ENCODE results near the gene VEZF1. TPM values are rescaled to one million over a fixed set of nuclear protein-coding genes. Genes with fewer than 3 reads are reported as not detected.

VEZF1 gene
- total and polyA plus RNA-seq, 4 donors = 21.2 to 59.8 (median 42.5) TPM

DNA sequence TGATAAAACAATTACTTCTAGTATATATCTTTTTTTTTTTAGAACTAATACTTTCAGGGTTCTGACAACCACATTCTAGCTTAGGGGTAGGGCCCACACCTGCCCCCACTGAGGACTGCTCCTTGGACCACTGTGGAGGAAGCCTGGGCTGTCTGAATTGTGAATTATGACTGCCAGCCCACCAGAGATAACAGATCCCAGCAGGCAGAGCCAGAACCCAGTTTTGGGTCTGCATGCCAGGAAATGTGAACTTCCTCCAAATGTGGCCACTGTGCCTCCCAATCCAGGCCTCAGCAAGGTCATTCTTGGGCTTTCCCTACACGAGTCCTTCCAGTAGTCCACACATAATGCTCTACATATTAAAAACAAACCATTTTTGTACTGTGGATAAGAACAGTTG is 15.9 kb downstream of the VEZF1 start:
- peaks cover 3% of the 10 kb centered on the region in 2 donors for H3K36me3 ChIP-seq (ENCODE audit: control insufficient read depth in 1 of 2, insufficient read depth in 2 of 2, low read length in 1 of 2)
- WGBS, 2 donors = 31 to 45% methylated on average over 1 of the region's 1 CpG
- H3K27ac ChIP-seq (ENCODE audit: low read depth in 1 of 2, low read length in 2 of 2) = no peak overlapping the region
- H3K27me3 ChIP-seq (ENCODE audit: control insufficient read depth in 1 of 2, insufficient read depth in 2 of 2, low read length in 1 of 2) = no peaks in the 10 kb centered on the region
- intact Hi-C loops (cut with DNase I) = no loop called here
- ATAC-seq (ENCODE audit: low FRiP score) (no peak), DNase-seq (no peak)
- no peaks in the 10 kb centered on the region for H3K4me1 ChIP-seq (ENCODE audit: control insufficient read depth in 1 of 2, insufficient read depth in 2 of 2, low read length in 2 of 2)
- no peak overlapping the region for H3K4me3 ChIP-seq (ENCODE audit: low read length in 2 of 2)
- H3K9me3 ChIP-seq (ENCODE audit: control insufficient read depth, low read length) = no peaks in the 10 kb centered on the region

DNA sequence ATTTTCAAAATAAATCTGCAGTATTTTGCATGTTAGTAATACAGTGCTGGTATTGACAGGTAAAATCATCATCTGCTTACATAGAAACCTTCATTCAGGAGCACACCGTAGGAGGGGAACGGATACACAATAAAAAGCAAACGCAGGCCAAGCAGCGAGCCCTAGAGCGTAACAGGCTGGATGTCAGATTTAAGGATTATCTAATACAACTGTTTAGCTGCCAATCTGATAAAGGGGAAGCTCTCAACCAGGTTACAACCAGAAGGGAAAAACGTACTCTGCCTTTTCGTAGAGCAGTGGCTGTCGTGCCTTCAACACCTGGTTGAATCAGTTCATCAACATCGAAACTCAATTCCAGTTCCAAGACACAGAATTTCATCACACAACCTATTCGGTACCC is 16.5 kb downstream of the VEZF1 start:
- ATAC-seq (ENCODE audit: low FRiP score) (no peak), DNase-seq (no peak)
- H3K27me3 ChIP-seq (ENCODE audit: control insufficient read depth in 1 of 2, insufficient read depth in 2 of 2, low read length in 1 of 2) = no peaks in the 10 kb centered on the region
- H3K4me3 ChIP-seq (ENCODE audit: low read length in 2 of 2) = no peak overlapping the region
- no peak overlapping the region for H3K27ac ChIP-seq (ENCODE audit: low read depth in 1 of 2, low read length in 2 of 2)
- intact Hi-C loops (cut with DNase I) = no loop called here
- no peaks in the 10 kb centered on the region for H3K4me1 ChIP-seq (ENCODE audit: control insufficient read depth in 1 of 2, insufficient read depth in 2 of 2, low read length in 2 of 2)
- H3K36me3 ChIP-seq (ENCODE audit: control insufficient read depth in 1 of 2, insufficient read depth in 2 of 2, low read length in 1 of 2) = peaks cover under 1 to 3% of the 10 kb centered on the region in 2 donors
- WGBS, 2 donors = 77 to 79% methylated on average over 10 of the region's 10 CpGs
- no peaks in the 10 kb centered on the region for H3K9me3 ChIP-seq (ENCODE audit: control insufficient read depth, low read length)

DNA sequence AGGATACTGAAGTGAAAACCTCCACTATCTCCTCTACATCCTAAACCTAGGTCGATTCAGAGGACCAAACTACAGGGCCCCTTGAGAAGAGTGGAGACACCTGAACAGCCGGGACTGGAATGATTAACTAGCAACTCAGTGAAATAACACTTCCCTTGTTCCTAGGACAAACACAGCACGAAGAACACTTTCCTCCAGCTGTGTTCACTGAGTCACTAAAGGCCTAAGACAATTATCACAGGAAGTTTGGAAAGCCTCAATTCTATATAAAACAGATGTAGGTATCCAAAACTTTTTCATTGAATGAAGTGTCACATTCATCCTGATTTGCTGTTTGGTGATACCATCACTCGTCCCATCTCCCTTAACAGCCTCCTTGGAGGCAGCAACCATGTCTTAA is 17.3 kb downstream of the VEZF1 start:
- no peaks in the 10 kb centered on the region for H3K27me3 ChIP-seq (ENCODE audit: control insufficient read depth in 1 of 2, insufficient read depth in 2 of 2, low read length in 1 of 2)
- DNase-seq = no peak
- intact Hi-C loops (cut with DNase I) = no loop called here
- H3K9me3 ChIP-seq (ENCODE audit: control insufficient read depth, low read length) = no peaks in the 10 kb centered on the region
- no peaks in the 10 kb centered on the region for H3K4me1 ChIP-seq (ENCODE audit: control insufficient read depth in 1 of 2, insufficient read depth in 2 of 2, low read length in 2 of 2)
- no peak for ATAC-seq (ENCODE audit: low FRiP score)
- no peak overlapping the region for H3K27ac ChIP-seq (ENCODE audit: low read depth in 1 of 2, low read length in 2 of 2)
- WGBS, 2 donors = 51% methylated on average over 4 of the region's 4 CpGs
- H3K4me3 ChIP-seq (ENCODE audit: low read length in 2 of 2) = no peak overlapping the region
- H3K36me3 ChIP-seq (ENCODE audit: control insufficient read depth in 1 of 2, insufficient read depth in 2 of 2, low read length in 1 of 2) = peaks cover 0 to 3% of the 10 kb centered on the region in 2 donors

DNA sequence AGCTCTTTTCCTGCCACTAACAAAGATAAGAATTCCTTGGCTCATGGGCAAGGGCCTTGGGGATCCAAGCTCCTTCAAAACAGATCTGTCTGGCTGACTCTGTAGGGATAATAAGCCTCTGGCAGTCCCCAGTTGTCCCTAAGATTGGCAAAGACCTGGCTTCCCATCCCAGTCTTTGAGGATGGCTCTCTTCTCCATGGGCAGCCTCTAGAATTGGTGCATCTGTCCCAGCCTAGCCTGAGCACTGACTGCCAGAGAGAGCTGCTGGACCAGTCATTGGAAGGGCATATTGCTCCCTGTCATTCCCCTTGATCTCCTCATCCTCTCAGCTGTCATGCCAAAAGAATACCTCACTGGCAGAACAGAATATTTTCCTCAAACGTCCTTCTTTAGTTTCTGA is 19.6 kb downstream of the VEZF1 start:
- Histone ChIP-seq H3K27me3 (ENCODE audit: control insufficient read depth in 1 of 2, insufficient read depth in 2 of 2, low read length in 1 of 2) (no peaks in the 10 kb centered on the region), H3K4me1 (ENCODE audit: control insufficient read depth in 1 of 2, insufficient read depth in 2 of 2, low read length in 2 of 2) (no peaks in the 10 kb centered on the region), H3K27ac (ENCODE audit: low read depth in 1 of 2, low read length in 2 of 2) (no peak overlapping the region), H3K4me3 (ENCODE audit: low read length in 2 of 2) (no peak overlapping the region), H3K36me3 (ENCODE audit: control insufficient read depth in 1 of 2, insufficient read depth in 2 of 2, low read length in 1 of 2) (peaks cover 0 to 2% of the 10 kb centered on the region in 2 donors), H3K9me3 (ENCODE audit: control insufficient read depth, low read length) (no peaks in the 10 kb centered on the region)
- intact Hi-C loops (cut with DNase I) = no loop called here
- WGBS, 2 donors = 38 to 49% methylated on average over 1 of the region's 1 CpG
- ATAC-seq (ENCODE audit: low FRiP score) (no peak), DNase-seq (no peak)

DNA sequence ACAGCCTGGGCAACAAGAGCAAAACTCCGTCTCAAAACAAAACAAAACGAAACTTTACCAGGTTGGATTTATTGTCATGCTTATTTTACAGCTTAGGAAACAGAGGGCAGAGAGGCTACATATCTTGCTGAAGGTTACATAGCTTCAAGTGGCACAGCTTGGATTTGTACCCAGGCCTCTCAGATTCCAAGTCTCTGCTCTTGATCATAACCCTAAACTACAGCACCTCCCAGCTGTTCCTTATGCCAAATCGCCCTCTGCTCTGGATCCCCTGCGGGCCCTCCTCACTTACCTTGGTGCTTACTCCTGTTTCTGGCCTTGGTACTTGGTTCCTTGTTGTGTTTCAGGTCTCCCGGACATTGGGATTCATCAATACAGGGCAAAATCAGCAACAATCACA is 21.2 kb downstream of the VEZF1 start:
- DNase-seq = no peak
- Histone ChIP-seq H3K9me3 (ENCODE audit: control insufficient read depth, low read length) (no peaks in the 10 kb centered on the region), H3K4me3 (ENCODE audit: low read length in 2 of 2) (no peak overlapping the region), H3K4me1 (ENCODE audit: control insufficient read depth in 1 of 2, insufficient read depth in 2 of 2, low read length in 2 of 2) (no peaks in the 10 kb centered on the region), H3K27me3 (ENCODE audit: control insufficient read depth in 1 of 2, insufficient read depth in 2 of 2, low read length in 1 of 2) (no peaks in the 10 kb centered on the region), H3K27ac (ENCODE audit: low read depth in 1 of 2, low read length in 2 of 2) (no peak overlapping the region), H3K36me3 (ENCODE audit: control insufficient read depth in 1 of 2, insufficient read depth in 2 of 2, low read length in 1 of 2) (no peaks in the 10 kb centered on the region)
- 88 to 91% methylated on average over 5 of the region's 5 CpGs for WGBS, 2 donors
- no peak for ATAC-seq (ENCODE audit: low FRiP score)
- intact Hi-C loops (cut with DNase I) = no loop called here

DNA sequence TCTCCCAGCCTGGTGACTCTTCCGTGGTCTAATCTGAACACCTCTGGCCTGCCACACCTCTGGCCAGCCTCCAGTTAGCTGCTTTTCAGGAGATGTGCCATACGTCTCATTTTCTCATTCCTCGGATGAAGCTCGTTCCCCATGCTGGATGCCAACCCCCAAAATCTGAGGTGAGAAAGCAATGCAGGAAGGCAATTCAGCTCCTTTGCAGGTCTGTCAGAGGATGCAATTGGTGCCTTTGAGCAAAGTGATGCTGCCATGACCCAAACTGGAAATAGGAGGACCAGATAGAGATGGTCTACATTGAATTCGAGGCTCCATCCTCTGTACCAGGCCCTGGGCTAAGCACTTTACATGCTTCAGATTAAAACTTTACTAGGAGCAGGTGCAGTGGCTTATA is 21.8 kb downstream of the VEZF1 start:
- no peaks in the 10 kb centered on the region for H3K27me3 ChIP-seq (ENCODE audit: control insufficient read depth in 1 of 2, insufficient read depth in 2 of 2, low read length in 1 of 2)
- H3K27ac ChIP-seq (ENCODE audit: low read depth in 1 of 2, low read length in 2 of 2) = no peak overlapping the region
- no peaks in the 10 kb centered on the region for H3K36me3 ChIP-seq (ENCODE audit: control insufficient read depth in 1 of 2, insufficient read depth in 2 of 2, low read length in 1 of 2)
- intact Hi-C loops (cut with DNase I) = no loop called here
- 90 to 94% methylated on average over 5 of the region's 5 CpGs for WGBS, 2 donors
- DNase-seq = no peak
- no peaks in the 10 kb centered on the region for H3K4me1 ChIP-seq (ENCODE audit: control insufficient read depth in 1 of 2, insufficient read depth in 2 of 2, low read length in 2 of 2)
- H3K4me3 ChIP-seq (ENCODE audit: low read length in 2 of 2) = no peak overlapping the region
- ATAC-seq (ENCODE audit: low FRiP score) = no peak
- H3K9me3 ChIP-seq (ENCODE audit: control insufficient read depth, low read length) = no peaks in the 10 kb centered on the region

DNA sequence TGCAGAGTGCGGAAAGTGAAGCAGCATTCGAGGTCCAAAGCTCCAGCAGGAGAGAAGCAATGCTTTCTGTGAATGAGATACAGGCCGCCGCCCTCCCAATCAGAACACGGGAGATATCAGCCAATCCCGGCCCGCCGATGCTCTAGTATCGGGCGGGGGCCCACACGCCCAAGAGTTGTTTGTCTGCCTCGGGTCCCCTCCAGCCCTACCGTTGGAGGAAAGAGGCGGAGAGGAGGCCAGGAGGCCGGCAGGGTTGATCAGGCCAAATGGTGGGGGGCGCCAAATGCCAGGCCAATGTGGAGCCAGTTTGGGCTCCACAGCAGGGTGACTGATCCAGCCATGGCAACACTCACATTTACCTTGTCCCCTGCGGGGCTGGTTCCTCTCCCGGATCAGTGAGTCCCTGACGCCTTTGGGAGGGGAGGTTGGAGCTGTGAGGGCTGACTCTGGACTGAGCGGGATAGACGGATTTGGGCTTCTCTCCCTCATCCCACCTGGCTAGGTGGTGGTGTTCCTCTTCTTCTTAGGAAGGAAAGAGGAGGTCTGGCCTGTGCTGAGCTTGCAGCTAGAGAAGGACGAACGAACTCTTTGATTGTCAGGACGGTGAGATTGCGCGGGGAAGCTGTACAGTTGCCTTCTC is 22.4 kb downstream of the VEZF1 start:
- WGBS, 2 donors = 78 to 81% methylated on average over 26 of the region's 26 CpGs
- intact Hi-C loops (cut with DNase I) = no loop called here
- Histone ChIP-seq H3K36me3 (ENCODE audit: control insufficient read depth in 1 of 2, insufficient read depth in 2 of 2, low read length in 1 of 2) (no peaks in the 10 kb centered on the region), H3K4me3 (ENCODE audit: low read length in 2 of 2) (no peak overlapping the region), H3K4me1 (ENCODE audit: control insufficient read depth in 1 of 2, insufficient read depth in 2 of 2, low read length in 2 of 2) (no peaks in the 10 kb centered on the region), H3K27ac (ENCODE audit: low read depth in 1 of 2, low read length in 2 of 2) (no peak overlapping the region), H3K27me3 (ENCODE audit: control insufficient read depth in 1 of 2, insufficient read depth in 2 of 2, low read length in 1 of 2) (no peaks in the 10 kb centered on the region), H3K9me3 (ENCODE audit: control insufficient read depth, low read length) (no peaks in the 10 kb centered on the region)
- ATAC-seq (ENCODE audit: low FRiP score) (no peak), DNase-seq (no peak)

DNA sequence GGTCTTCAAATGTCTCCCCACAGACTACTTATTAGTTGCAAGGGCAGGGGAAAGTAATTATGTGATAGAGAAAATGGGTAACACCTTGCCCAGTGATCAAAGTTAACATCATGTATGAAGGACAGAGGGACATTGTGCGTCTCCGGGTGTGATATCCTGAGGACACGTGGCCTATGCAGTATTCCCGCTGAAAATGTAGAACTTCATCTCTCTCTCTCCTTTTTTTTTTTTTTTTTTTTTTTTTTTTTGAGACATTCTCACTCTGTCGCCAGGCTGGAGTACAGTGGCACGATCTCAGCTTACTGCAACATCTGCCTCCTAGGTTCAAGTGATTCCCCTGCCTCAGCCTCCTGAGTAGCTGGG is 24.9 kb downstream of the VEZF1 start:
- Histone ChIP-seq H3K4me3 (ENCODE audit: low read length in 2 of 2) (no peak overlapping the region), H3K4me1 (ENCODE audit: control insufficient read depth in 1 of 2, insufficient read depth in 2 of 2, low read length in 2 of 2) (no peaks in the 10 kb centered on the region), H3K27me3 (ENCODE audit: control insufficient read depth in 1 of 2, insufficient read depth in 2 of 2, low read length in 1 of 2) (no peaks in the 10 kb centered on the region), H3K9me3 (ENCODE audit: control insufficient read depth, low read length) (no peaks in the 10 kb centered on the region), H3K36me3 (ENCODE audit: control insufficient read depth in 1 of 2, insufficient read depth in 2 of 2, low read length in 1 of 2) (no peaks in the 10 kb centered on the region), H3K27ac (ENCODE audit: low read depth in 1 of 2, low read length in 2 of 2) (no peak overlapping the region)
- 96% methylated on average over 6 of the region's 6 CpGs for WGBS, 2 donors
- ATAC-seq (ENCODE audit: low FRiP score) = no peak
- DNase-seq = no peak
- intact Hi-C loops (cut with DNase I) = no loop called here

DNA sequence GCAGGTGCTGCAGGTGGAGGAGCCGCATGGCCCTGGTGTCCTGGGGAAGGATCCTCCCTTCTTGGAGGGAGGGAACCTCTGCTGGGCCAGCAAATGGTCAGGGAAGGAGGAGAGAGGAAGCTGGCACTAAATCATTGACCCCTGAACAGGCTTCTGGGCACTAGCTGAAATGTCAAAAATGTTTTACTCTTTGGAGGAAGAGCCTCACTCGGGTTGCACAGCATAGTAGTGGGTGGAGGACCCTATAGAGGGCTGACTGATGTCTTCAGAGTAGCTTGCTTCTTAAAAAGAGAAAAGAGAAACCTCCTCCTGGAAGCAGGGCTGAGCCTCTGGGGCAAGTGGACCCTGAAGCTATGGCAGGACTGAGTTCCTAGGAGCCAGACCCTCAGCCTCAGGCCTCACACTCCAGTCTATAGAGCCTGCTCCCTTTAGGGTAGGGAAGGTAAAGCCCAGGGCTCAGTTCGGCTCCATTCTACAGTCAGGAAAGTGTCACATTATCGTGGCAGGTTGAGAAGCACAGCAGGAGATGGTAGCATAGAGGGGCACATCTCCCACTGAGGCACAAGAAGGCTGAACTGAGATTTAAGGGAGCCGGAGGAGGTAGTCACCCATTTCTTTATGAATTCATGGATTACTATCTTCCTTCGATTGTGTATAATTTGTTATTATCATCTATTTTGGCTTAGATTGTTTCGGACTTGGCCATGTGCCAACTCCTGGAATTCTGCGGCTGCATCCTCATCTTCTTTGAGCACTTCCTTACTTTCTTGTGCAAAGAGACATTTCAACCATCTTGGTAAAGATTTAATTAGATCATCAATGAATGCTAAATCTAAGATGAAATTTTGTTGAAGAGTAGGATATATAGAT is 25.5 kb downstream of the VEZF1 start:
- H3K27me3 ChIP-seq (ENCODE audit: control insufficient read depth in 1 of 2, insufficient read depth in 2 of 2, low read length in 1 of 2) = no peaks in the 10 kb centered on the region
- no peaks in the 10 kb centered on the region for H3K36me3 ChIP-seq (ENCODE audit: control insufficient read depth in 1 of 2, insufficient read depth in 2 of 2, low read length in 1 of 2)
- 77 to 78% methylated on average over 8 of the region's 8 CpGs for WGBS, 2 donors
- intact Hi-C loops (cut with DNase I) = no loop called here
- H3K9me3 ChIP-seq (ENCODE audit: control insufficient read depth, low read length) = no peaks in the 10 kb centered on the region
- no peak overlapping the region for H3K4me3 ChIP-seq (ENCODE audit: low read length in 2 of 2)
- DNase-seq (no peak), ATAC-seq (ENCODE audit: low FRiP score) (no peak)
- no peak overlapping the region for H3K27ac ChIP-seq (ENCODE audit: low read depth in 1 of 2, low read length in 2 of 2)
- H3K4me1 ChIP-seq (ENCODE audit: control insufficient read depth in 1 of 2, insufficient read depth in 2 of 2, low read length in 2 of 2) = no peaks in the 10 kb centered on the region
